Parathyroid adenoma (tissue), 2 donors: Measurements from ENCODE around the gene BCL2L11.
A peak's percentile ranks its signal among the peaks of the same experiment; 100 is the strongest.

Experiments
- H2AFZ ChIP-seq: fragments of 300-600 bp; sonication (generic); one replicate; pipeline ENCODE4 v1.7.0; 2017; ENCODE audit warnings: antibody characterized with exemption, mild to moderate bottlenecking
- H3K27ac ChIP-seq: fragments of 300-600 bp; sonication (generic); one replicate; pipeline ENCODE4 v1.7.0; 2017
- H3K27me3 ChIP-seq: fragments of 300-600 bp; sonication (generic); one replicate; pipeline ENCODE4 v1.7.0; 2017; ENCODE audit warnings: low read length; ENCODE audit not compliant: control insufficient read depth, insufficient read depth
- H3K36me3 ChIP-seq: fragments of 300-600 bp; sonication (generic); one replicate; pipeline ENCODE4 v1.7.0; 2017; ENCODE audit warnings: low read length; ENCODE audit not compliant: control insufficient read depth, insufficient read depth
- H3K4me1 ChIP-seq: fragments of 300-600 bp; sonication (generic); one replicate; pipeline ENCODE4 v1.7.0; 2017; ENCODE audit warnings: control low read depth
- H3K4me2 ChIP-seq: fragments of 300-600 bp; sonication (generic); one replicate; pipeline ENCODE4 v1.7.0; 2017; ENCODE audit warnings: low read length
- H3K4me3 ChIP-seq: fragments of 300-600 bp; sonication (generic); one replicate; pipeline ENCODE4 v1.7.0; 2017; ENCODE audit warnings: low read depth, low read length
- H3K79me2 ChIP-seq: fragments of 300-600 bp; sonication (generic); one replicate; pipeline ENCODE4 v1.7.0; 2017; ENCODE audit warnings: control low read depth
- H3K9ac ChIP-seq: fragments of 300-600 bp; sonication (generic); one replicate; pipeline ENCODE4 v1.7.0; 2017; ENCODE audit warnings: mild to moderate bottlenecking
- H3K9me3 ChIP-seq: fragments of 300-600 bp; sonication (generic); one replicate; pipeline ENCODE4 v1.7.0; 2017; ENCODE audit warnings: low read length; ENCODE audit not compliant: control insufficient read depth
- CTCF ChIP-seq: fragments of 300-600 bp; sonication (generic); IDR thresholded peaks from one replicate; pipeline ENCODE4 v1.7.0; 2017; ENCODE audit warnings: antibody characterized with exemption, mild to moderate bottlenecking
- donor health status: primary hyperparathyroidism.

BCL2L11 gene

GRCh38 chr2:111135237-111135909, 14.7 kb downstream of the BCL2L11 start:
- peaks cover 10% of the 10 kb centered on the region for H3K4me1 ChIP-seq
- no peak for TF ChIP-seq CTCF
- H3K9ac ChIP-seq: no peak overlapping the region
- no peak overlapping the region for H3K4me2 ChIP-seq
- peaks cover 61% of the 10 kb centered on the region for H3K79me2 ChIP-seq
- H3K27ac ChIP-seq: no peak overlapping the region
- no peak overlapping the region for H2AFZ ChIP-seq
- no peak overlapping the region for H3K4me3 ChIP-seq
- H3K36me3 ChIP-seq: no peaks in the 10 kb centered on the region
- H3K27me3 ChIP-seq: no peaks in the 10 kb centered on the region
- H3K9me3 ChIP-seq: no peaks in the 10 kb centered on the region

GRCh38 chr2:111135910-111136297, 15.2 kb downstream of the BCL2L11 start:
- Histone ChIP-seq H3K9me3 (no peaks in the 10 kb centered on the region), H3K36me3 (no peaks in the 10 kb centered on the region), H3K4me1 (peaks cover 10% of the 10 kb centered on the region), H3K4me3 (no peak overlapping the region), H3K9ac (no peak overlapping the region), H3K79me2 (peaks cover 56% of the 10 kb centered on the region), H2AFZ (no peak overlapping the region), H3K27me3 (no peaks in the 10 kb centered on the region), H3K27ac (no peak overlapping the region), H3K4me2 (no peak overlapping the region)
- peak; percentile 19 for TF ChIP-seq CTCF

DNA sequence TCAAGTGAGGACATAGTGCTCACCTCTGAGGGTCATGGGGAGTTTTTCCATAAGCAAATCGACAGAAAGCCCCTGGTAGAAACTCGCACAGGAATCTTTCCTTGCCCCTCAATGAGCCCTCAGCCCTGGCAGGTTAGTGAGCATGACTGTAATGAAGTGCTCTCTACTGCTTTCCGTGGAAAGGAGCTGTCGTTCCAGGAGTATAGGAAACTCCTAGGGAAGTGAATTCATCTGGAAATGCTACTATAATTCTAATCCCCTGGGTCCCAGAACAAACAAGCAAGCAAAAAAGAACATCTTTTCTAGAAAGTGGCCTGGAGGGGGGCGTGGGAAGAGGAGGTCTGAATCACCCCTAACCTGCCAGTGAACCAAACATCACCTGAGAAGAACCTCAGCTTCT, 18.1 kb downstream of the BCL2L11 start:
- H3K4me2 ChIP-seq: no peak overlapping the region
- H3K4me1 ChIP-seq: peaks cover 2% of the 10 kb centered on the region
- no peak overlapping the region for H3K9ac ChIP-seq
- H3K36me3 ChIP-seq: no peaks in the 10 kb centered on the region
- peaks cover 47% of the 10 kb centered on the region for H3K79me2 ChIP-seq
- TF ChIP-seq CTCF: no peak
- H2AFZ ChIP-seq: no peak overlapping the region
- H3K27me3 ChIP-seq: no peaks in the 10 kb centered on the region
- H3K4me3 ChIP-seq: no peak overlapping the region
- no peak overlapping the region for H3K27ac ChIP-seq
- H3K9me3 ChIP-seq: no peaks in the 10 kb centered on the region

DNA sequence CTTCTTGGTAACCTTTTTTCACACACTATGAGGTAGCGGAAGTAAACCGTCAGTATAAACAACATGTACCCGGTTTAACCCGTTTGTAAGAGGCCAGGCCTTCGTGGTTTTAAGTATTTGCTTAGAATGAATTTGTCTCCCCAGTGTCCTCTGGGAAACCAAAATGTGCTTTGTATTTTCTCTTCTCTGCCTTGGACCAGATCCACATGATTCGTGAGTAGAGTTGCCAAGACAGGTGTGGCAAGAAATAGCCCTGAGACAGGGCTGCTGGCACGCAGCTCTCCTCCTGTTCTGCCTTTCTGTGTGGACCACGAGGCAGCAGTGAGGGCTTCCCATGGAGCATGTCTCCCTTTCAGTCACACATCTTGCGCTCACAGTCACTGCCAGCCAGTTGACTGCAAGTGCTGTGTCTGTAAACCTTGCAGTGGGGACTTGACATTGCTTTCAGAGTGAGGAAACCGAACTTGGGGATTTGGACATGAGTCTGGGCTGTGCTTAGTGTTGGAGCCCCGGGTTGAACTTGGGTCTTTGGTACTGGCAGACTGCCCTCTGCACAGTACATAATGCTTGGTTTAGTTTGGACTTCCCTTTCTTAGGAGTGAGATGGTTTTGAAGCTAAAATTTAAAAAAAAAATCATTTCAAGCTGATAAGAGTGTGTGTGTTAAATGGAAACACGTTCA, 19.1 kb downstream of the BCL2L11 start:
- H3K9me3 ChIP-seq: no peaks in the 10 kb centered on the region
- no peak overlapping the region for H2AFZ ChIP-seq
- H3K79me2 ChIP-seq: peaks cover 38% of the 10 kb centered on the region
- peaks cover 2% of the 10 kb centered on the region for H3K4me1 ChIP-seq
- H3K4me2 ChIP-seq: no peak overlapping the region
- H3K27ac ChIP-seq: no peak overlapping the region
- H3K9ac ChIP-seq: no peak overlapping the region
- no peak overlapping the region for H3K4me3 ChIP-seq
- no peaks in the 10 kb centered on the region for H3K36me3 ChIP-seq
- no peak for TF ChIP-seq CTCF
- no peaks in the 10 kb centered on the region for H3K27me3 ChIP-seq

- Histone ChIP-seq H3K27ac (no peak overlapping the region), H3K79me2 (peaks cover 34% of the 10 kb centered on the region), H3K9ac (no peak overlapping the region), H3K4me3 (no peak overlapping the region), H3K4me1 (peaks cover 6% of the 10 kb centered on the region), H3K27me3 (no peaks in the 10 kb centered on the region), H3K9me3 (no peaks in the 10 kb centered on the region), H2AFZ (no peak overlapping the region), H3K4me2 (no peak overlapping the region), H3K36me3 (no peaks in the 10 kb centered on the region)
- TF ChIP-seq CTCF: no peak
These were observed 20.1 kb downstream of the BCL2L11 start for GRCh38 chr2:111140815-111141214.
